ENCODE data around the gene ADCY5.

The ADCY5 gene

DNA sequence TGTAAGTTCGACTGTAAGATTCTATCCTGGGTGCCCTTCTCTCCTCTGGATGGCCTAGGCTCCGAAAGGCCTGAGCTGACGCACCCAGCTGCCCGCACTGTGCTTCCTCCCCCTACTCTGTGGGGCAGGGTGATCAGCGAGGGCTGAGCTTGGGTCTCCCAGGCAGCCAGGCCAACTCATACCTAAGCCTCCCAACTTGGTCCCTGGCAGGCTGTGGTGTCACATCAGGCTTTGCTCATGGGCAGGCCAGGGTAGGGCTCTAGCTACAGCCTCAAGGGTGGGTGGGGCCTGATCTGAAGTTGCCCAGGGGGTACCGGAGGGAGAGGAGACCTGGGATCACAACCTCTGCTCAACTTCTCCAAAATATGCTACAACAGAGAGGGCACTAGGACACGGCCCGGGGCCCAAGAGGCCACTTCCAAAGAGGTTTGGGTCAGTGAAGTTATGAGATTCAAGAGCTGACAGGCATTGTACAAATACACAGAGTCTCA is 123.1 kb downstream of the ADCY5 start:
- peaks cover 0 to 21% of the 10 kb centered on the region in 2 donors for H3K4me1 ChIP-seq (ENCODE audit: control insufficient read depth in 1 of 2, insufficient read depth in 2 of 2, low read length in 2 of 2)
- H3K27me3 ChIP-seq (ENCODE audit: low read depth, low read length) = no peaks in the 10 kb centered on the region
- no peak overlapping the region for H3K27ac ChIP-seq (ENCODE audit: low read length)
- H3K36me3 ChIP-seq (ENCODE audit: control insufficient read depth in 1 of 2, insufficient read depth in 2 of 2, low read length in 2 of 2) = no peaks in the 10 kb centered on the region
- no peaks in the 10 kb centered on the region for H3K9me3 ChIP-seq (ENCODE audit: control insufficient read depth in 1 of 2, low read length in 2 of 2)
- no peak overlapping the region for H3K4me3 ChIP-seq (ENCODE audit: low read depth in 1 of 2, low read length in 2 of 2)

DNA sequence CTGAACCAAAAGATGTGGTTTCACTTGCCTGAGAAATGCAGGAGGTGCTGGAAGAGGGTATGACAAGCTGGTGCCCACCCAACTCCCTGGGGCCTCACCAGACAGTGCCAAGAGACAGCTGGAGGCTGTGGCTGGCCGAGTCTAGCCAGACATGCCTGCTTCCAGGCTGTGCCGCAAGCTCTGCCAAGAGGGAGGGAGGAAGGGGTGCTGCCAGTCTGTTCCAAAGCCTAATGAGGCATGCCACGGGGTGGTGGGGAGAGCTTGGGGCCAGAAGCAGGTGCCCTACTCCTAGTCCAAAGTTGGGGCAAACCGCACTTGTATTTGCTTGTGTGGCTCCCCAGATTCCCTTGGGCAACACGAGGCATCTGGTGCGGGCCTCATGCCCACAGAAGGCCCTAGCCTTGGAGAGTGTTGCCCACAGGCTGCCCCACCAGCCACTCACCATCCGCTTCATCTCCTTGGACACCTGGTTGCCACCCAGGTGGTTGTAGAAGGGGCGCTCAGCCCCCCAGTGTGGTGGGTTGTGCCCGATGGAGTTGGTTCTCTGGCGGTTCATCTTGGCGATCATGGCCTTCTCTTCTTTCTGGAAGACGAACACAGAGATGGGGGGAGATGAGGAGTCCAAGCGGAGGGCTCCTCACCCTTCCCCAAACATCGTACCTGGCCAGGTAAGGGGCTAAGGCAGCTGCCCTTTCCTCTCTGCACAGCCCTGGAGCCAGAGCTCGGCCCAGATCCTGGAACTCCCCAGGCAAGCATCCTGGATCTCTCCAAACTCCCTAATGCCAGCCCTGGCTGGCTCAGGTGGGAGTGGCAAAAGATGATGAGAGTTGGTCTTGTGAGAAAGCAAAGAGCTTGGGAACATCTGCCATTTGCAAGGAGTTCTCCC is 123.8 kb downstream of the ADCY5 start:
- no peak overlapping the region for H3K27ac ChIP-seq (ENCODE audit: low read length)
- H3K9me3 ChIP-seq (ENCODE audit: control insufficient read depth in 1 of 2, low read length in 2 of 2) = no peaks in the 10 kb centered on the region
- H3K36me3 ChIP-seq (ENCODE audit: control insufficient read depth in 1 of 2, insufficient read depth in 2 of 2, low read length in 2 of 2) = no peaks in the 10 kb centered on the region
- H3K4me1 ChIP-seq (ENCODE audit: control insufficient read depth in 1 of 2, insufficient read depth in 2 of 2, low read length in 2 of 2) = peaks cover 0 to 14% of the 10 kb centered on the region in 2 donors
- no peaks in the 10 kb centered on the region for H3K27me3 ChIP-seq (ENCODE audit: low read depth, low read length)
- no peak overlapping the region for H3K4me3 ChIP-seq (ENCODE audit: low read depth in 1 of 2, low read length in 2 of 2)

DNA sequence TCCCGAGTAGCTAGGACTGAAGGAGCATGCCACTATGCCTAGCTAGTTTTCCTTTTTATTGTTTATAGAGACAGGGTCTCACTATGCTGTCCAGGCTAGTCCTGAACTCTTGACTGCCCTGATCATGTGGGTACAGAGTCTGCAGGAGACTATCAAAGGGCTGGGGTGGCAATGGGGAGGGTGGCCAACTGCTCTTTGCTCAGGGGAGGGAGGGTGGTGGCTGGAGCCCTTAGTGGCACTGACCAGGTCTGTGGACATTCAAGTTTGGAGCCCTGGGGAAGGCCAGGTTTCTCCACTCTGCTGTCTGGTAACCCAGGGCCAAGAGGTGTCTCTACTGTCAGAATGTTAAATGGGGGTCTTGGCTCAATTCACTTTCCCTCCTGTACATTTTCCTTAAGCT is 125.1 kb downstream of the ADCY5 start:
- Histone ChIP-seq H3K27ac (ENCODE audit: low read length) (no peak overlapping the region), H3K4me1 (ENCODE audit: control insufficient read depth in 1 of 2, insufficient read depth in 2 of 2, low read length in 2 of 2) (peaks cover 0 to under 1% of the 10 kb centered on the region in 2 donors), H3K36me3 (ENCODE audit: control insufficient read depth in 1 of 2, insufficient read depth in 2 of 2, low read length in 2 of 2) (peaks cover 0 to under 1% of the 10 kb centered on the region in 2 donors)

DNA sequence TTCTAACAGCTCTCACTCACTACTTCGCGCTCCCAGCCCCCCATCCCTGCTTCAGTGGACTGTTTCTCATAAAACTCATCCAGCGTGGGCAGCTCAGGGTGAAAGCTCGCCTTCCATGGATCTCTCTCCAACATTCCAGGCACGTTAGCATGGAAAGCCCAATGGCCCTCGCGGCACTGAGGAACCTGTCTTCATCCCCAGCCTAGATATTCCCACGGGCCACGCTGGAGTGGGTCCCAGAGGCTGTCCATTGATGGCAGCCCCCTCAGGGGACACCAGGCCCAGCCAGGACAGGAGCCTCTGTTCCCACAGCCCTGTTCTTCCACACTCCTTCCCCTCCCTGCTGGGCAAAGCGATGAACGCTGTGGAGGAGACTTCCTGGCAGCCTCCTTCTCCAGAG is 126.0 kb downstream of the ADCY5 start:
- no peak overlapping the region for H3K4me3 ChIP-seq (ENCODE audit: low read depth in 1 of 2, low read length in 2 of 2)
- no peaks in the 10 kb centered on the region for H3K27me3 ChIP-seq (ENCODE audit: low read depth, low read length)
- H3K27ac ChIP-seq (ENCODE audit: low read length) = no peak overlapping the region
- no peaks in the 10 kb centered on the region for H3K9me3 ChIP-seq (ENCODE audit: control insufficient read depth in 1 of 2, low read length in 2 of 2)
- no peaks in the 10 kb centered on the region for H3K4me1 ChIP-seq (ENCODE audit: control insufficient read depth in 1 of 2, insufficient read depth in 2 of 2, low read length in 2 of 2)
- H3K36me3 ChIP-seq (ENCODE audit: control insufficient read depth in 1 of 2, insufficient read depth in 2 of 2, low read length in 2 of 2) = peaks cover 0 to 4% of the 10 kb centered on the region in 2 donors

More for the DNA sequence above, 125.1 kb downstream of the ADCY5 start:
- no peak overlapping the region for H3K4me3 ChIP-seq (ENCODE audit: low read depth in 1 of 2, low read length in 2 of 2)
- H3K27me3 ChIP-seq (ENCODE audit: low read depth, low read length) = no peaks in the 10 kb centered on the region
- no peaks in the 10 kb centered on the region for H3K9me3 ChIP-seq (ENCODE audit: control insufficient read depth in 1 of 2, low read length in 2 of 2)

DNA sequence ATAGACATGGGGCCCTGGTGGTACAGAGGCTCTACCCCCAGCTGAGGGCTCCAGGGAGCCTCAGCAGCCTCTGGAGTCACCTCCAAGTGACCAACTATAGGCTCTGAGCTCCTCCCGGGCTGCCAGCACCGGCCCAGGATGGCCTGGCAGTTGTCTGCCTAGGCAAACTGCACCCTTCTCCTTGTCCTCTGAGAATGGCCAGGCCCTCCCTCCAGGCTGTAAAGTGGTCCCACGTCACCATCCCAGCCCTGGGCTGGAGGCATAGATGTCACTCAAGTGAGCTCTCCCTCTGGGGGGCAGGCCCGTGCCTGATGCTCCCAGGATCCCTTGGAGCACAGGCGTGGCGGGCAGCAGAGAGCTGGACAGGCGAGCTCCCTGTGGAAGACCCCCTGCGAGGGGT is 127.1 kb downstream of the ADCY5 start:
- no peaks in the 10 kb centered on the region for H3K27me3 ChIP-seq (ENCODE audit: low read depth, low read length)
- H3K27ac ChIP-seq (ENCODE audit: low read length) = no peak overlapping the region
- no peak overlapping the region for H3K4me3 ChIP-seq (ENCODE audit: low read depth in 1 of 2, low read length in 2 of 2)
- no peaks in the 10 kb centered on the region for H3K9me3 ChIP-seq (ENCODE audit: control insufficient read depth in 1 of 2, low read length in 2 of 2)
- no peaks in the 10 kb centered on the region for H3K4me1 ChIP-seq (ENCODE audit: control insufficient read depth in 1 of 2, insufficient read depth in 2 of 2, low read length in 2 of 2)
- peaks cover 0 to 4% of the 10 kb centered on the region in 2 donors for H3K36me3 ChIP-seq (ENCODE audit: control insufficient read depth in 1 of 2, insufficient read depth in 2 of 2, low read length in 2 of 2)

DNA sequence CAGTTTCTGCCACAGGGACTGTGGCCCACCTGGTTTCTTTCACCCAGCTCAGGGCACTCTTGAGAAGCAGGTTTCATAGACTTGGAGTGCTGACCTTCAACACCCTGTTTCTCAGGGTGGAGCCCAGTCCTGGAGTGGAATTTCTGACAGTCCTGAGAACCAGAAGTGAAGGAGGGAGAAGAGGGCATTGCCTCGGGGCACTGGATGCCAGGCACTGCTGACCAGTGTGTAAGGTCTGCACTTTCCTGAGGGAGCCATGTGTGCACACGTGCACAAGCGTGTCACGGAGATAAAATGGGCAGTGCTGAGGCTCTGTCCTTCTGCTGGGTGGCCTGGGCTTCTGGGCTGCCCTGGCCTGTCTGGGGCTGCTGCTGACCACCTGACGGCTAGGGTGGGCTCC is 128.7 kb downstream of the ADCY5 start:
- Histone ChIP-seq H3K27ac (ENCODE audit: low read length) (no peak overlapping the region), H3K36me3 (ENCODE audit: control insufficient read depth in 1 of 2, insufficient read depth in 2 of 2, low read length in 2 of 2) (peaks cover 0 to 7% of the 10 kb centered on the region in 2 donors), H3K9me3 (ENCODE audit: control insufficient read depth in 1 of 2, low read length in 2 of 2) (no peaks in the 10 kb centered on the region), H3K27me3 (ENCODE audit: low read depth, low read length) (no peaks in the 10 kb centered on the region), H3K4me1 (ENCODE audit: control insufficient read depth in 1 of 2, insufficient read depth in 2 of 2, low read length in 2 of 2) (no peaks in the 10 kb centered on the region), H3K4me3 (ENCODE audit: low read depth in 1 of 2, low read length in 2 of 2) (no peak overlapping the region)

DNA sequence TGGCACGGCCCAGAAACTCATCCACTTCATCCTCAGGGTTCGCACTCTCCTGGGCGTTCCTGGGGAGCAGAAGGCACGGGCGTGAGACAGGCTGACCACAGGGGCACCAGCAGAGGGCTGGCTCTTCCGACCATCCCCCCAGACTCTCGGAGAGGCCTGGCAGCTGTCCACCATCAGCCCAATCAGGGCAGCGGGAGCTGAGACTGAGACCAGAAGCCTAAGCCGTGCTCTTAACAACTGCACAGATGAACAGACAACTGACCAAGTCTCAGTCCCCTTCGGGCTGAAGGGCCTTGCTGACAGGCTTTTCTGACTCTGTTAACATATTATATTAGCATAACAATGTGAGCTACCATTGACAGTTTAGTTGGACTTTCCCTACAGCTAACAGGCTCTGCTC is 129.1 kb downstream of the ADCY5 start:
- Histone ChIP-seq H3K27me3 (ENCODE audit: low read depth, low read length) (no peaks in the 10 kb centered on the region), H3K9me3 (ENCODE audit: control insufficient read depth in 1 of 2, low read length in 2 of 2) (no peaks in the 10 kb centered on the region), H3K4me1 (ENCODE audit: control insufficient read depth in 1 of 2, insufficient read depth in 2 of 2, low read length in 2 of 2) (no peaks in the 10 kb centered on the region), H3K27ac (ENCODE audit: low read length) (no peak overlapping the region), H3K36me3 (ENCODE audit: control insufficient read depth in 1 of 2, insufficient read depth in 2 of 2, low read length in 2 of 2) (peaks cover 0 to 7% of the 10 kb centered on the region in 2 donors), H3K4me3 (ENCODE audit: low read depth in 1 of 2, low read length in 2 of 2) (no peak overlapping the region)

DNA sequence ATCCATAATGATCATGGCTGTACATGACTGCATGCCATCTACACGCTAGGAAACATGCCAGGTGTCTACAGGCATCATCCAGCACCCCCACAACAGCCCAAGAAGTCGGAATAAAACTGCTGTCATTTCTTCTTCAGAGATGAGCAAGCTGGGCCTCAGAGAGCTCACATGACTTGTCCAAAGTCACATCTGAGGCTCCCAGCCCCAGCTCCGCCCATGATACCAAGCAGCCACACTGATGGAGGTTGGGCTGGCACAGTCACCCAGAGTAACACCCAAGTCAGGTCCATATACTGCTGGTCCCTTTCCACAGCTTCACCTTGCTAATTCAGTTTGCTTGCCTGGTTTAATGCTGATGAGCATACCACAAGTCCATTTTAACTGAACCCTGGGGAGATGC is 130.5 kb downstream of the ADCY5 start:
- Histone ChIP-seq H3K4me3 (ENCODE audit: low read depth in 1 of 2, low read length in 2 of 2) (no peak overlapping the region), H3K27me3 (ENCODE audit: low read depth, low read length) (no peaks in the 10 kb centered on the region), H3K9me3 (ENCODE audit: control insufficient read depth in 1 of 2, low read length in 2 of 2) (no peaks in the 10 kb centered on the region), H3K4me1 (ENCODE audit: control insufficient read depth in 1 of 2, insufficient read depth in 2 of 2, low read length in 2 of 2) (no peaks in the 10 kb centered on the region), H3K36me3 (ENCODE audit: control insufficient read depth in 1 of 2, insufficient read depth in 2 of 2, low read length in 2 of 2) (peaks cover 0 to 7% of the 10 kb centered on the region in 2 donors), H3K27ac (ENCODE audit: low read length) (no peak overlapping the region)

DNA sequence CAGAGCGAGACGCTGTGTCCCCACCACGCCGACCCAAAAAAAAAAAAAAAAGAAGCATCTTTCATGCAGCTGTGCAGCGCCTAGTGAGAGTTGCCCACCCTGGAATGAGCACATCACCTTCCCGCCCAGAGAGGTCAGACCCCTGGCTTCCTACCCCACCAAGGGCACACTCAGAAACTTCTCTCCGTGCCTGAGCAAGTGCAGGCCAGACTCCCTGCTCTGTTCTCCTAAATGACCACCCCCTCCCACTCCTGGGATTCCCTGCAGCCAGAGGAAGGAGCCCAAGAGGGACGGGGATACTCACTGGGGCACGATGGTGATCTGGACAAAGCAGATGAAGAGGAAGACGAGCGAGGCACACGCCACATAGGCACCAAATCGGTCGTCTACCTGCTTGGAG is 131.2 kb downstream of the ADCY5 start:
- no peaks in the 10 kb centered on the region for H3K4me1 ChIP-seq (ENCODE audit: control insufficient read depth in 1 of 2, insufficient read depth in 2 of 2, low read length in 2 of 2)
- no peak overlapping the region for H3K4me3 ChIP-seq (ENCODE audit: low read depth in 1 of 2, low read length in 2 of 2)
- no peaks in the 10 kb centered on the region for H3K9me3 ChIP-seq (ENCODE audit: control insufficient read depth in 1 of 2, low read length in 2 of 2)
- peaks cover 0 to 7% of the 10 kb centered on the region in 2 donors for H3K36me3 ChIP-seq (ENCODE audit: control insufficient read depth in 1 of 2, insufficient read depth in 2 of 2, low read length in 2 of 2)
- no peaks in the 10 kb centered on the region for H3K27me3 ChIP-seq (ENCODE audit: low read depth, low read length)
- no peak overlapping the region for H3K27ac ChIP-seq (ENCODE audit: low read length)

DNA sequence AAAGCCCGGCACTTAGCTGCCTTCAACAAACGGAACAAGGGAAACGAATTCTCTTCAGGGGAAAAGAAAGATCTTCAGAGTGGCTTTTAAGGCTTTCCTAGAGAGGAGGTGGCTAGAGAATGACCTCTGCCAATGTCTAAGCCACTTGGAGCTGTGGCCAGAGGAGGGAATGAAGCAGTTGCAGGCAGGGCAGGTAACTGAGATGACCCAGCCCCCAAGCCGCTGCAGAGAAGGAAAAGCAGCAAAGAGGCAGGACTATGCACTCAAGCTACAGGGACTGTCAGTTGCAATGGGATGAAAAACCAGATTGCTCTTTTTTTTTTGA is 133.7 kb downstream of the ADCY5 start:
- Histone ChIP-seq H3K9me3 (ENCODE audit: control insufficient read depth in 1 of 2, low read length in 2 of 2) (no peaks in the 10 kb centered on the region), H3K36me3 (ENCODE audit: control insufficient read depth in 1 of 2, insufficient read depth in 2 of 2, low read length in 2 of 2) (peaks cover 0 to 11% of the 10 kb centered on the region in 2 donors), H3K27ac (ENCODE audit: low read length) (no peak overlapping the region), H3K4me3 (ENCODE audit: low read depth in 1 of 2, low read length in 2 of 2) (no peak overlapping the region), H3K27me3 (ENCODE audit: low read depth, low read length) (no peaks in the 10 kb centered on the region), H3K4me1 (ENCODE audit: control insufficient read depth in 1 of 2, insufficient read depth in 2 of 2, low read length in 2 of 2) (no peaks in the 10 kb centered on the region)

DNA sequence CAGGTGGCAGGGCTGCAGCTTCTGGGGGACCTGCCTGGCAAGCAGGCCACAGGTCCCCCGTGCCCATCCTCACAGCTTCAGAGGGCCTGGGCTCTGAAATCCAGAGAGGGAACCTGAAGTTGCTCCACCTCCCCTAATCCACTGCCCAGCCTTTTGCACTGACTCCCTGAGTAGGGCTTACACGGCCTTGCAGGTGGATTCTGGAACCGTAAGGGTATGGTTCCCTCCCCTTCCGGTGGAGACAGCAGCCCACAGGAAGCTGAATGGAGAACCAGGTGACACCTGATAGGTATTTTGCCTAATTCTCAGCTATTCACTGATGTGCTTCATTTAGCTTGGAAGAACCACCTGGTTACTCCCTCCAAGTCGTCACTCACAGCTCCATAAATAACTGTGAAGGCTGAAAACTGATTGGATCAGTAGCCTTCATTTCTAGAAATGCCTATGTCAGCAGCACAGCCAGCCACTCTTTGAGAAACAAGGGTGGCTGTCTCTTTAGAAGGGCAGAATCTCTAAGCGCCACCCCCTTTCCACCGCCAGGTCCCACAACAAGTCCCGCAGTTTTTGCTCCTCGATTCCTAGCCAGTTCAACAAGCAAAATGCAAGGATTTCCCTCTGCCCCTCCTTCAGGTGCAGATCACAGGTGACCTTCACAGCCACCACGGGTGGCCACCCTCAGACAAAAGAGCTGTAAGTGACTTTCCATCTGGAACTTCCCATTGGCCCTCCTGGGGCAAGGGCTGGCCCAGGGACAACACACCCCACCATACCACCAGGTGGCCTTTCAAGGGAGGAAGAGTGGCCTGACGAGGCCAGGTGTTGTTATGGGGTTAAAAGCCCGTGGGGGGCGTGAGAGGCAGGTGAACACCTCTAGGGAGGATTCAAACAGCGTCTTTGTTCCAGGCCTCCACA is 134.3 kb downstream of the ADCY5 start:
- H3K4me3 ChIP-seq (ENCODE audit: low read depth in 1 of 2, low read length in 2 of 2) = no peak overlapping the region
- no peak overlapping the region for H3K27ac ChIP-seq (ENCODE audit: low read length)
- peaks cover 0 to 14% of the 10 kb centered on the region in 2 donors for H3K36me3 ChIP-seq (ENCODE audit: control insufficient read depth in 1 of 2, insufficient read depth in 2 of 2, low read length in 2 of 2)
- H3K4me1 ChIP-seq (ENCODE audit: control insufficient read depth in 1 of 2, insufficient read depth in 2 of 2, low read length in 2 of 2) = no peaks in the 10 kb centered on the region
- H3K27me3 ChIP-seq (ENCODE audit: low read depth, low read length) = no peaks in the 10 kb centered on the region
- no peaks in the 10 kb centered on the region for H3K9me3 ChIP-seq (ENCODE audit: control insufficient read depth in 1 of 2, low read length in 2 of 2)

Data from muscle layer of duodenum (tissue), 2 donors.